Measurements from ENCODE around the gene SUMO3.

DNA sequence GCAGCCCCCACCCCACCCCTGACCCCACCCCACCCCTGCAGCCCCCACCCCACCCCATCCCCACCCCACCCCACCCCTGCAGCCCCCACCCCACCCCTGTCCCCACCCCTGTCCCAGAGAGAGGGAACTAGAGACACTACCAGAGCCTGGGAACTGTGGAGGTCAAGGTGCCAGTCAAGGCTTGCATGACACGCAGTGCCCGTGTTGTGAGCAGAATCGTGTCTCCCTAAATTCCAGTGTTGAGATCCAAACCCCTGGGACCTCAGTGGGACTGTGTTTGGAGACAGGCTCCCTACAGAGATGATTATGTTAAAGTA is 18.4 kb upstream of the SUMO3 start:
- TF ChIP-seq, protein P1, sequence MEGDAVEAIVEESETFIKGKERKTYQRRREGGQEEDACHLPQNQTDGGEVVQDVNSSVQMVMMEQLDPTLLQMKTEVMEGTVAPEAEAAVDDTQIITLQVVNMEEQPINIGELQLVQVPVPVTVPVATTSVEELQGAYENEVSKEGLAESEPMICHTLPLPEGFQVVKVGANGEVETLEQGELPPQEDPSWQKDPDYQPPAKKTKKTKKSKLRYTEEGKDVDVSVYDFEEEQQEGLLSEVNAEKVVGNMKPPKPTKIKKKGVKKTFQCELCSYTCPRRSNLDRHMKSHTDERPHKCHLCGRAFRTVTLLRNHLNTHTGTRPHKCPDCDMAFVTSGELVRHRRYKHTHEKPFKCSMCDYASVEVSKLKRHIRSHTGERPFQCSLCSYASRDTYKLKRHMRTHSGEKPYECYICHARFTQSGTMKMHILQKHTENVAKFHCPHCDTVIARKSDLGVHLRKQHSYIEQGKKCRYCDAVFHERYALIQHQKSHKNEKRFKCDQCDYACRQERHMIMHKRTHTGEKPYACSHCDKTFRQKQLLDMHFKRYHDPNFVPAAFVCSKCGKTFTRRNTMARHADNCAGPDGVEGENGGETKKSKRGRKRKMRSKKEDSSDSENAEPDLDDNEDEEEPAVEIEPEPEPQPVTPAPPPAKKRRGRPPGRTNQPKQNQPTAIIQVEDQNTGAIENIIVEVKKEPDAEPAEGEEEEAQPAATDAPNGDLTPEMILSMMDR (IDR thresholded peaks at IDR 0.05; ENCODE audit: low read depth, low read length, poor library complexity, severe bottlenecking): no peak
- TF ChIP-seq EZH2phosphoT487 (IDR thresholded peaks at IDR 0.05; ENCODE audit: borderline replicate concordance, low read length): no peak

Data from DOHH2 (cell line).